Measurements from ENCODE around the gene HMCN2. TPM values are rescaled to one million over a fixed set of nuclear protein-coding genes. Genes with fewer than 3 reads are reported as not detected.

Gene HMCN2
- total RNA-seq, 1 donor from 2014 or later = 0.15 TPM

DNA sequence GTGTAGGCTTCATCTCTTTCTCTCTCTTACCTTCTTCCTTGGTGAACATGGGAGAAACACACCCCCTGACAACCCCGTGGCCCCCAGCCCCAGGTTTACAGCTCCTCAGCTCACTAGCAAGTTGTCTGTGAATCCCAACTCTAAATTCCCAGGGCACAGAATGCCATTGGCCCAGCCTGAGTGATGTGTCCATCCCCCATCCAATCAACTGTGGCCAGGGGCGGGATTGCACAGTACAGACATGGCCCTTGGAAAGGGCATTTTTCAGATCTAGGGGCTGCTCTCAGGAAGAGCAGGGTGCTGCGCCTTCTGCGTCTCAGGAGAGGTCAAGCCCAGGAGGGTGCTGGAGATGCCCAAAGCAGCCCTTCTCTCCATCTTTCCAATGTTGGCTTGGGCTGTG is 131.0 kb downstream of the HMCN2 start:
- H3K27ac ChIP-seq = no peak overlapping the region
- Mint-ChIP-seq H3K4me3 (no peak overlapping the region), H3K9me3 (no peaks in the 10 kb centered on the region), H3K27ac (no peak overlapping the region), H3K4me1 (peaks cover 11% of the 10 kb centered on the region), H3K36me3 (no peaks in the 10 kb centered on the region), H3K27me3 (ENCODE audit: insufficient read depth, low read depth) (peaks cover 12% of the 10 kb centered on the region)
- H3K4me3 ChIP-seq = no peak overlapping the region
- no peaks in the 10 kb centered on the region for H3K79me2 ChIP-seq (ENCODE audit: low read depth)
- no peaks in the 10 kb centered on the region for H3K9me3 ChIP-seq (ENCODE audit: low read depth)
- H2AFZ ChIP-seq (replicated peaks) = no peak overlapping the region
- no peaks in the 10 kb centered on the region for H4K20me1 ChIP-seq (ENCODE audit: low read depth)
- H3K27me3 ChIP-seq = no peaks in the 10 kb centered on the region
- TF ChIP-seq EZH2 (IDR thresholded peaks at IDR 0.05) (no peak), CTCF (IDR thresholded peaks at IDR 0.05) (no peak), EZH2phosphoT487 (IDR thresholded peaks at IDR 0.05) (no peak)
- no peaks in the 10 kb centered on the region for H3F3A ChIP-seq (ENCODE audit: low read depth)
- no peaks in the 10 kb centered on the region for H3K4me1 ChIP-seq
- no peak for DNase-seq (ENCODE audit: low spot score)
- no peaks in the 10 kb centered on the region for H3K36me3 ChIP-seq
- no peak overlapping the region for H3K9ac ChIP-seq
- H3K4me2 ChIP-seq = no peak overlapping the region

- no peak for TF ChIP-seq EZH2phosphoT487 (IDR thresholded peaks at IDR 0.05)
- no peak for TF ChIP-seq EZH2 (IDR thresholded peaks at IDR 0.05)
- no peak for TF ChIP-seq CTCF (IDR thresholded peaks at IDR 0.05)
- H3F3A ChIP-seq (ENCODE audit: low read depth) = no peaks in the 10 kb centered on the region
- H3K79me2 ChIP-seq (ENCODE audit: low read depth) = no peaks in the 10 kb centered on the region
- no peak overlapping the region for H3K4me3 Mint-ChIP-seq
- H3K9me3 ChIP-seq (ENCODE audit: low read depth) = no peaks in the 10 kb centered on the region
- no peaks in the 10 kb centered on the region for H3K36me3 ChIP-seq
- no peak overlapping the region for H3K9ac ChIP-seq
- H3K4me3 ChIP-seq = no peak overlapping the region
- H3K9me3 Mint-ChIP-seq = no peaks in the 10 kb centered on the region
- H3K36me3 Mint-ChIP-seq = no peaks in the 10 kb centered on the region
- no peaks in the 10 kb centered on the region for H3K27me3 ChIP-seq
- H3K27ac ChIP-seq = no peak overlapping the region
- H3K4me1 Mint-ChIP-seq = peaks cover 8% of the 10 kb centered on the region
- no peak overlapping the region for H3K27ac Mint-ChIP-seq
- no peaks in the 10 kb centered on the region for H4K20me1 ChIP-seq (ENCODE audit: low read depth)
- no peak for DNase-seq (ENCODE audit: low spot score)
- H3K27me3 Mint-ChIP-seq (ENCODE audit: insufficient read depth, low read depth) = peaks cover 12% of the 10 kb centered on the region
- no peak overlapping the region for H2AFZ ChIP-seq (replicated peaks)
- no peak overlapping the region for H3K4me2 ChIP-seq
- H3K4me1 ChIP-seq = no peaks in the 10 kb centered on the region
Observed at GRCh38 chr9:130398487-130399240, 133.1 kb downstream of the HMCN2 start.

- no peak overlapping the region for H3K27ac ChIP-seq
- Mint-ChIP-seq H3K27me3 (ENCODE audit: insufficient read depth, low read depth) (peaks cover 11% of the 10 kb centered on the region), H3K4me3 (no peak overlapping the region), H3K36me3 (no peaks in the 10 kb centered on the region), H3K4me1 (peaks cover 8% of the 10 kb centered on the region), H3K27ac (peak overlapping the region; percentile 82), H3K9me3 (no peaks in the 10 kb centered on the region)
- TF ChIP-seq CTCF (IDR thresholded peaks at IDR 0.05) (no peak), EZH2 (IDR thresholded peaks at IDR 0.05) (no peak), EZH2phosphoT487 (IDR thresholded peaks at IDR 0.05) (no peak)
- no peaks in the 10 kb centered on the region for H3K27me3 ChIP-seq
- H3K79me2 ChIP-seq (ENCODE audit: low read depth) = no peaks in the 10 kb centered on the region
- H3K4me2 ChIP-seq = no peak overlapping the region
- no peaks in the 10 kb centered on the region for H3F3A ChIP-seq (ENCODE audit: low read depth)
- no peaks in the 10 kb centered on the region for H3K4me1 ChIP-seq
- no peak for DNase-seq (ENCODE audit: low spot score)
- H3K9ac ChIP-seq = no peak overlapping the region
- H3K9me3 ChIP-seq (ENCODE audit: low read depth) = no peaks in the 10 kb centered on the region
- H2AFZ ChIP-seq (replicated peaks) = no peak overlapping the region
- H3K36me3 ChIP-seq = no peaks in the 10 kb centered on the region
- H3K4me3 ChIP-seq = no peak overlapping the region
- H4K20me1 ChIP-seq (ENCODE audit: low read depth) = no peaks in the 10 kb centered on the region
Observed at GRCh38 chr9:130399768-130400167, 134.2 kb downstream of the HMCN2 start.

All from neural progenitor cell (in vitro differentiated cells).